GM19468 (cell line): ENCODE data around the gene KCNK3.

Source experiments
- ATAC-seq: cut with Tn5 transposase; IDR thresholded peaks from one replicate; pipeline ENCODE4 v1.9.1; 2021; ENCODE audit warnings: mild to moderate bottlenecking, moderate library complexity, moderate number of reproducible peaks; ENCODE audit not compliant: unreplicated experiment; ENCODE audit errors: extremely low read depth

Gene KCNK3

DNA sequence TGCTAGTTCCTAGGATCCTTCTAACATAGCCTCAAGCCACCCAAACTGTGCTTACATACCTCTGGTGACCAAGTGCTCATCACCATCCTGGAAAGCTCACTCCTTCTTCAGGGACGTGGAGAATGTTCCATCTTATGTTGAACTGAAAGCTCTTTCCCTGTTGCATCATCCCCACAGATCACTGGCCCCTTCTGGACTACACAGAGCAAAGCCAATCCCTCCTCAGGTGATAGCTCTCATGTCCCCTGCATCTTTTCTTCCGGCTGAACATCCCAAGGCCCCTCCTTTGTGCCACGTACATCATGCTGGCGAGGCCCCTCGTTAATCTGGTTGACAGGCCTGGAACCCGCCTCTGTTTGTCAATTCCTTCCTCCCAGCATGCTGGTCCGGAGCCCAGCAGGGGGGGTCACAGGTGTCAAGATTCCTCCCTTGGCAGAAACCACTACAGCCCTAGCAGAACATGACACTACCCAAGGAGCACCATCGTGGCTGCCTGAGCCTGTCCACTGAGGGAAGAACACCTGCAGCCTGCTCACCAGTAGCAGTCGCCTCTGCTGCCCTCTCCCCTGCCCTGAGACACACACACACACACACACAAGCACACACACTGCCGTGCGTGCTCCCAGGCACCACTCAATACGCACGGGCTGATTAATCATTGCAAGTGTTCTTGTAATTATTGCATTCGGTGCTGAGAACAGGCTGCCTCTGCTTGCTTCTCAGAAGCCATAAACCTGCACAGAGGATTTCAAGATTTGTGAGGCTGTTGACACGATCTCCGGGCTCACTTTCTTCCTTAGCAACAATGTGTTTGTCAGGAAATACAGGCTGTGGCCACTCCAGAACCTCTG lies 6.3 kb upstream of the KCNK3 start:
- ATAC-seq = no peak

DNA sequence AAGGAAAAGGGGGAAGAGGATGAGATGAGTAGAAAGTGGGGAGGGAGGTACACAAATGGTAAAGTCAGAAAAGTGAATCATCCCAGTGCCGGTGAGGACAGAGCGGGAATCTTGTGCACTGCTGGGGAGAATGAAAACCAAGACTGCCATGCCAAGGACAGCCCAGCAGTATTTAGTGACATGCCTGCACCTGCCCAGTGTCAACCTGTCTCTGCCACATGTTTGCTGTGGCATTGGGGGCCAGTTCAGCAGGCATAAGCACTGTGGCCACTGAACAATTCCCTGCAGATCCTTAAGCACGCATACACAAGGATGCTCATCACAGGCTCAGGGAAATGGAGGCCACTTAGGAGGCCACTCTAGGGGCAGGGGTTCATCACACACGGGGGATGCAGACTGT lies 5.2 kb upstream of the KCNK3 start:
- ATAC-seq = no peak

DNA sequence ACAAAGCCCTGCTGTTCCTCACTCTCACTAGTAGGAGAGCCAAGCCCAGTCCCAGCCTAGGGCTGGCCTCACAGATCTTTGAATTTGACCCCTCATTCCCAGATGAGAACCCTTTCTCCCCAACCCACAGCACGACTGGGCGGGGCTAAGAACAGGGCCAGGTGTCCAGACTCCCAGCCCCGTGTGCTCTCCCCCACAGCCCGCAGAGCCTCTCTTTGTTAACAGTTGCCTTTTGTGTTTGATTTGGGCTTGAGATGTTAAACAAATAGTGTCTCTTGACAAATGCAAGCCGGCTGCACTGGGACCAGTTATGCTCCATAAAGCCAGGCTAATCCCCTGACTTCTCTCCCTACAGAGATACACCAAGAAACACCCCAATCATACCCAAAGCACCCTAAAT lies 4.7 kb upstream of the KCNK3 start:
- ATAC-seq = no peak

DNA sequence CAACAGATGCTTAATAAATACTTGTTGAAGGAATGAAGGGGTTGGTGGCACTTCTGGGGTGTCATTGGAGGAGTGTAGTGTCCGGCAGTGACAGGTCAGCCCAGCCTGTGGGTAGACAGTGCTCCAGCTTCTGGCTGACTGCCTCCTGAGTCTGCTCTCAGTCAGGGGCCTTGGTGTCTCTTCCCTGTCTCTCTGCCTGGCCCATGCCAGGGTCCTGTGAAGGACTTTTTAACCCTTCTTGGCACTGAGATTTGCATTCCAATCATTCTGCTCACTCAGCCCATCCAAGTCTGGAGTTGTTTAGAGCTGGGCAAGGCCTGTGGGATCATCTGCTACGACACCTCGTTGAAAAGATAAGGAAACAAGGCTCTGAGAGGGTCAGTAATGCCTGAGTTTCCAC lies 1.4 kb upstream of the KCNK3 start:
- ATAC-seq = no peak

DNA sequence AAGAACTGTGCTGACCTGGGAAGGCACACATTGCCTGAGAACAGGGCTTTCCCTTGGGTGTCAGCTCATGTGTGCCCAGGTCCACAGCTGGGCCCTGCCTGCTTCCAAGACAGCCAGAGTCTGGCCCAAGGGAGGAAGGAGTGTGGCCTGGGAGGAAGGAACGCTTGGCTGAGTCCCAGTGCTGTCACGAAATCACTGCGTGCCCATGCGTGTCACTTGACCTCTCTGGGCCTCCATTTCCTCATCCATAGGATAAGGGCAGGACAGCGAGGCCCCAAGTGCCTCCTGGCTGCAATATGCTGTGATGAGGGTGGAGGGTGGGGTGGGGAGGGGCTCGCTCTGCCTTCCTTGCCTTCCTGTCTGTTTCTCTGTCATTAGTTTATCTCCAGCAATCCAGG lies 642 bp upstream of the KCNK3 start:
- no peak for ATAC-seq

DNA sequence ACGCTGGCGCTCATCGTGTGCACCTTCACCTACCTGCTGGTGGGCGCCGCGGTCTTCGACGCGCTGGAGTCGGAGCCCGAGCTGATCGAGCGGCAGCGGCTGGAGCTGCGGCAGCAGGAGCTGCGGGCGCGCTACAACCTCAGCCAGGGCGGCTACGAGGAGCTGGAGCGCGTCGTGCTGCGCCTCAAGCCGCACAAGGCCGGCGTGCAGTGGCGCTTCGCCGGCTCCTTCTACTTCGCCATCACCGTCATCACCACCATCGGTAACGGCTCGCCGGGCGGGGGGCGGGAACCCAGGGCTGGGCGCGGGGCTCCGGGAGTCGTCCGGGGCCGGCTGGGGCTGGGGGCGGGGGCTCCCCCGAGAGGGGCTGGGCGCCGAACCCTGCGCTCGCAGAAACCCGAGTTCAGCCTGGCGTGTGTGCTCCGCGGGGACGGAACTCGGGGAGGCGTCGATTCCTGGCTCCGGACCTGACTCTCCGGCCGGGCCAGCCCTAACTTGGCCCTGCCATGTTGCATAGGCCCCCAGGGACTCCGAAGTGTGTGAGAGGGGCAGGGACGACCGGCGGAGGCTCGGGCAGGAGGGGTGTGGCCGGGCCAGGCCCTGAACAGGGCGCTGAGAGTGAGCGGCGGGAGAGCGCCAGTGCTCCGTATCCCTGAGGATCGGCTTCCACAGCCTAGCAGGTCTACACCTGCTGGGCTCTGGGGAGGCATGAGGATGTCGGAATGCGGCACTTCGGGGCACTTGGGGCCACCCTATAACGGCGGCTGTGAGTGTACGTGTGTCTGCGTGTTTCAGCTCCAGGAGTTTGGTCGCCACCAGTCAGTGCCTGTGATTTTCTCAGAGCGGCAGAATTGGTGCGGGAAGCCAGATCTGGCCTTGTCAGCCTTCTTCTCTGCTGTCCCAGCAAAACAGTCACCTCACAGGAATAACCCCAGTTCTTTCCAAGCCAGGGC lies 651 bp downstream of the KCNK3 start:
- no peak for ATAC-seq

DNA sequence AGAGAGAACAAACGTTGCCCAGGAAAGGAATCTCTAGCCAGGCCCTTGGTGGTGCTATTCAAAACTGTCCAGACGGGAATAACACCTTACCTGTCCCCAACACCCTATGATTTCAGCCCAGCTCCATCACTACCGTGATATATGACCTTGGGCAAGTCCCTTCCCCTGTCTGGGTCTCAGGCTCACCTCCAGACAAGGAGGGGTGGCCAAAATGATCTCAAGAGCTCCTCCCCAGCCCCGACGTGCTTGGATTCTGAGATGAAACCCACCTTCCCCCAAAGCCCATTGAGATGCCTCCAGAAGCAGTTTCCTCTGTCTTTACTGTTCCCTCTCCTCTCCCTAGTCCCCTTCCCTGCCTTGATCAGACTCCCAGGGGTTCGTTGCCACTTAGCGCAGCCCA lies 1.5 kb downstream of the KCNK3 start:
- no peak for ATAC-seq

DNA sequence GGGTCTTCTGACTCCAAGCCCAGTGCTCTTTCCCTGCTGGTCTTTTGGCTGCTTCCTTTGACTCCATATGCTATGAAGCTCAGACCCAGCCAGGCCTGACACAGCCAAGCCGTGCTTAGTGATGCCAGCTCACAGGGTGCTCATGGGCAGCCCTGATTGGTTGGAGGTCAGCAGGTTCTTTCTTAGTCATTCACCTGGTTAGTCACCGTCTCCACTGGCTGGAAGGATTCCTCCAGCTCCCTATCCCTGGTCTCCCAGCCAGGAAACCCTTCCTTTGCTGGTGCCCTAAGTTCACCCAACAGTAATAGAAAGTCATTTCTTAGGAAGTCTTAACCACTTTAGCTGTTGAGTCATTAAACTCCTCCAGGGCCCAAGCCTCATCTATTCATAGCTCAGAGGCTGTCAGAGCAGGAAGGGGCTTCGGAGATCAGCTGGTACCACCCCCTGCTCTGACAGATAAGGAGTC lies 3.9 kb downstream of the KCNK3 start:
- ATAC-seq = no peak

DNA sequence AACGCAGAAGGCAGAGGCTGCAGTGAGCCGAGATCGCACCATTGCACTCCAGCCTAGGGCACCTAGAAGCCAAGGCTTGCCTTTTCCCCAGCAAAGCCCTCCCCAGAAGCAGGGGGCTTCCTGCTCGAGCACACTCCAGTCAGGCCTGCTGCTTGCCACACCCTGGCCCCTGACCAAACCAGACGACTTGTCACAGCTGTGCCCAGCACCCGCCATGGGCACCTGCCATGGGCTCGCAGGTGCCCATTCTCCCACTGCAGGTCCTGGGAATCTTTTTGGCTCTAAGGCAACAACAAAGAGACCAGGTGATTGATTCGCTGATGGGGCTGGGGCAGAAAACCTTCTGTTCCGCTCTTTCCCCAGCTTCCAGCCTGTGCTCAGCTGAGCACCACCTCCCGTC lies 4.9 kb downstream of the KCNK3 start:
- no peak for ATAC-seq

DNA sequence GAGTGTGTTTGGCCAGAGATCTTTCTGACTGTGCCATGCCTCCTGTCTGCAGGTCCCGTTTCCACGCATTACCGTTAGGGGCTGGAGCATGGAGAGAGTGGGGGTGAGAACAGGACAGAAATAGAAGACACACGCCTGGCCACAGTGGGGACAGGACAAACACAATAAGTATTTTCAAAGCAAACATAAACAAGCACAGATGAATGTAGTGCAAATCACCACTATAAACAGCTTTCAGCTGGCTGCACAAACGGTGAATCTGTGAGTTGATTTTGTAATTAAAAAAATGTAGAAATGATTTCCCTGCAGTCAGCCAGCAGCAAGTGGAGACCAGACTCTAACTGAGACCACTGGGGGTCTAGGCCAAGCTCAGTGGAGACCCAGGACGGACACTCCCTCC lies 6.8 kb downstream of the KCNK3 start:
- ATAC-seq = no peak

DNA sequence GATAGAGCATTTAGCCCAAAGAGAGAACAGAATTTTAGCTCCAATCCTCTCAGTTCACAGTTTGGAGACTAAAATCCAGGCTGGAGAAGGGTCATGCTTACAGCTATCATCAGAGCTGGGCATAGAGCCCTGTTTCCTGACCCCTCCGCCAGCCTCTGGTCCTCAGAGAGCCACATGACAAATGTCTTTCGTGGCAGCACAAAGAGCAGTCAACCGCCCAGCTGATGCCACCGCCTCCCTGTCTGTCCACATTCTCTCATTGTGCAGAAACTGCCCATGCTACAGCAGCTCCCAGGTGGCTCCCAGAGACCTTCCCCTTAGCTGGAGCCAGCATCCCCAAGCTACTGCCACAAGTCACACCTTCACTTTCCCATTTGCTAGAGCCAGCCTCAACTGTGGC lies 7.6 kb downstream of the KCNK3 start:
- ATAC-seq = no peak

DNA sequence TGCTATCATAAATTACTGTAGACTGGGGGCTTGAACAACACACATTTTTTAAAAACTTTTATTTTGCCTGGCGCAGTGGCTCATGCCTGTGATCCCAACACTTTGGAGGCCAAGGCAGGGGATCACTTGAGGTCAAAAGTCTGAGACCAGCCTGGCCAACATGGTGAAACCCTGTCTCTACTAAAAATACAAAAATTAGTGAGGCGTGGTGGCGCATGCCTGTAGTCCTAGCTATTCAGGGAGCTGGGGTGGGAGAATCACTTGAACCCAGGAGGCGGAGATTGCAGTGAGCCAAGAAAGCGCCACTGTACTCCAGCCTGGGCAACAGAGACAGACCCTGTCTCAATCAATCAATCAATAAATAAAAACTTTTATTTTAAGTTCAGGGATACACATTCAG lies 9.1 kb downstream of the KCNK3 start:
- no peak for ATAC-seq

DNA sequence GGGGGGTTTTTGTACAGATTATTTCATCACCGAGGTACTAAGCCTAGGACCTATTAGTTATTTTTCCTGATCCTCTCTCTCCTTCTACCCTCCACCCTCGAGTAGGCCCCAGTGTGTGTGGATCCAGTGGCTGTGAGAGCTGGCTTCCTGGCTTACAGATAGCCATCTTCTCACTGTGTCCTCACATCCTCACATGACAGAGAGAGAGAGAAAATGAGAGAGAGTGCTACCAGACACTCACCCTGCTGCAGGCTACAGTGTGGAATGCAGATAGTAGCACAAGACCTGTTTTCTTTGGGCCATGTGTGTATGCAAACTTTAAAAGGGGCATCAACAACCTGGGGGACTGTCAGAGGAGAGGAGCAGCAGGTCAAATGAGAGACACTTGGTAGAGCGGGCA lies 9.5 kb downstream of the KCNK3 start:
- ATAC-seq = no peak

DNA sequence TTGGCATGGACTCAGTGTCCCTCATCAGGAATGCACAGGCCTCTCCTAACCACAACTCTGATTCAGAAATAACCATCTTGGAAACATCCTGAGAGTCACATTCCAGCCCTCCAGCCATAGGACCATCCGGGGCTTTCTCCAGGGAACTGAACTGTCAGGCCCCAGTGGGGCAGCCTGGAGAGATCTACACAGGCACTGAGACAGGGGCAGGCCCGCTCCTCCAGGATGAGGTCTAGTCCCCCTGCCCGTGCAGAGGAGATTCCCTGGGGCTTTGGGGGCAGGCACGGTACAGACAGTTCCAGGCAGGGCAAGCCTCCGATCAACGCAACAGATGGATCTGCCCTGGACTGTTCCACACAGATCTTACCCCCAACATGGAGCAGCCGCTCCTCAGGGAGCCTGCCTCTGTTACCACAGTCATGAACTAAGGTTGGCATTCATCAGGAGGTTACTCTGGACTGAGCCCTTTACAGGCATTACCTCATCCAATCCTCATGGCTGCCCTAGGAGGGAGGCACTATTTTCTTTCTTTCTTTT lies 12.0 kb downstream of the KCNK3 start:
- no peak for ATAC-seq

DNA sequence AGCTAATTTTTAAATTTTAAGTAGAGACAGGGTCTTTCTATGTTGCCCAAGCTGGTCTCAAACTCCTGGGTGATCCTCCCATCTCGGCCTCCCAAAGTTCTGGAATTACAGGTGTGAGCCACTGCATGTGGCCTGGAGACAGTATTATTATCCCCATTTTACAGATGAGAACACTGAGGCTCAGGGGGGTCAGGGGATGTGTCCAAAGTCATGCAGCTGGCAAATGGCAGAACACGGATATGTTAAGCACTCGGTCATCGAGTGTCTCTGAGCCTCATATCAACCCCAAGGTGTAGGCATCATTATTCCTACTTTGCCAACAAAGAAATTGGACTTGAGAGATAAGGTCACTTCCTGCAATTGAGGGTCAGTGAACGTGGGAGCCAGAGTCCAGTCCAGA lies 12.6 kb downstream of the KCNK3 start:
- ATAC-seq = no peak

DNA sequence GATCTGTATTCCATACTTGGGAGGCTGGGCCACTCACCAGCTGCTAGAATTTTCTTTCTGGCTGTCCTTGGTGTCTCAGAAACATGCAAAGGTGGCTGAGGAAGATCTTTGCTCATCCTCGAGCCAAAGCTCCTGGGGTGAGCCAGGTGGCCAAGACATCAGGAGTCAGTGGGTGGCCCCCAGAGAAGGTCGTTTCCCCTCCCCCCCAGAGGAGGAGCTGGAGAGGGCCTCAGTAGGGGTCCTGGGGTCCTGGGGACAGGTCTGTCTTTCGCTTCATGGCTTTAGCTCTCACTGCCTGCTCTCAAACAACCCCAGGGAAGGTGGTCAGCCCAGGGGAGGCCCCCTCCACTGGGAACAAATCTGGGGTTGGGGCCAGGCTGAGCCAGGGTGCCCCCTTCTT lies 13.6 kb downstream of the KCNK3 start:
- ATAC-seq = no peak

DNA sequence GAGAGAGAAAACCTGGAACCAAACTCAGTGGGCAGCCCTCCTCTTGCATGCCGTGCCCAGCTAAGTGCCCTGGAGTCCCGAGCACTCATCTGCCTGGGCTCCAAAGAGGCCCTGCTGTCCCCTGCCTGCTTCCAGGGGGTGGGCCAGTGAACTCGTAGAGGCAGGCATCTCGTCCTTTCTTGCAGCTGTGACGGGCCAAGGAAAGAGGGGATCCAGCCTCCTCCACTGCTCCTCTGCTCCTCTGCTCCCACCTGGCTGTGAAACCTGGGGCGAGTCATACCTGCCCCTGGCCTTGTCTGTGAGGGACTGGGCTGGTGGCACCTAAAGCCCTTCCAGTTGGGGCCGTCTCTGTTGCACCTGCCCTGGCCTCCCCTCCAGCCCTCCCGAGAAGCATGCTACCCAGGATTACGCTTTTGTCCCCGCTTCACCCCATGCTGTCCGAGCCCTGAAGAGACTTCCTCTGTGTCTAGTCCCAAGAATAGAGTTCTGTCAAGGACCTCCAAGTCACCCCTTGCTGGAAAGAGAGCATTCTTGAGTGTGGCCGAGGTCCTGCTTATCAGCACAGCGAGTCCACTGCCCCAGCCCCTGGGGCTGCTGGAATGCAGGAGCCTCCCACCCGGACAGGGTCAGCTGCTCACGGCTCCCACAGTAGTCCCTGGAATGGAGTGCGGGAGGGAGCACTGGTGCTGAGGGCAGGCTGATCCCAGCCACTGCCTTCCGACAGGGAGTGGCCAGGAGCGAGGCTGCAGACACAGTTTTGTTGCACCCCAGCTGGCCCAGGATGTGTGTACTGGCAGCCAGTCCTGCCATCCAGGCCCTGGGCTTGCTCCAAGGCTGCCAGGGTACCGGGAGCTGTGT lies 14.3 kb downstream of the KCNK3 start:
- ATAC-seq = no peak

DNA sequence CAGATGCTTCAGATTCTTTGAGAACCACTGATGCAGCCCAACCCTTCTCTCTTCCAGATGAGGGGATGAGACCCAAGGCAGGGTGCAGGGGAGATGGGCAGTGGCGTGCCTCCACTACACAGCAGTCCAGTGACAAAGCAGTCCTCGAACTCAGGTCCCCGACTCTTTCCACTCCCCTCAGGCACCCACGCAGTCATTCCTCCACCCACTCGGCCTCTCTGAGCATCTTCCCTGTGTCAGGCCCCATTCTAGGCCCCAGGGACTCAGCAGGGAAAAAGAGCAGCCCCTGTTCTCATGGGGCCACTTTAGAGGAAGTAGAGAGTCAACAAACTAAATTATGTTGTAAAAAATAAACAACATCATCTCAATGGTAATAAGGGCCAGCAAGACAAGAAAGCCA lies 15.2 kb downstream of the KCNK3 start:
- ATAC-seq = no peak

DNA sequence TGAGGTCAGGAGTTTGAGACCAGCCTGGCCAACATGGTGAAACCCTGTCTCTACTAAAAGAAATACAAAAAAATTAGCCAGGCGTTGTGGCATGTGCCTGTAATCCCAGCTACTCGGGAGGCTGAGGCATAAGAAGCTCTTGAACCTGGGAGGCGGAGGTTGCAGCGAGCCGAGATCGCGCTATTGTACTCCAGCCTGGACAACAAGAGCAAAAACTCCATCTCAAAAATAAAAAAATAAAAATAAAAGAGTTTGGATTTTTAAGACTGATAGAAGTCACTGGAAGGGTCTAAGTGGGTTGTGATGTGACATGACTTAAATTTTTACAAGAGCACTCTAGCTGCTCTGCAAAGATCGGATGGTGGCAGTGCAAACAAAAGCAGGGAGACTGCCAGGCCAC lies 15.9 kb downstream of the KCNK3 start:
- ATAC-seq = no peak
